ENCODE measurements around the gene NR1D2.

Gene NR1D2

DNA sequence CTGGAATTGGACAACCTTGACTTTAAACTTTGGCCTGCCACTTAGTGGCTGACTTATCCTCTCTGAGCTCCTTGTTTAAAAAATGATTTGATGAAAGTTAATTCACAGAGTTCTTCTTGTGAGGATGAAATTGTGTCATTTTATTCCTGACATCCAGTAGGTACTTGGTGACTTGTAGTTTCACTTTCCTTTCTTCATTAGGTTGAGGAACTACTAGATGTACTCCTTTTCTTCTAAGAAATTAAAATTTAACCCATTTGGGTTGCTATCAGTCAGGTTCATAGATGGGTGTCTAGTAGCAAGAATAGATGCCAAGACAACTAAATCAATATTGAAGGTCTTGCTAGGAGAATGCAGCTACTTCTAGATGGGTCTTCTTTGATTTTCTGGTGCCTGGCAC, 5.2 kb downstream of the NR1D2 start:
- TF ChIP-seq, protein P1, sequence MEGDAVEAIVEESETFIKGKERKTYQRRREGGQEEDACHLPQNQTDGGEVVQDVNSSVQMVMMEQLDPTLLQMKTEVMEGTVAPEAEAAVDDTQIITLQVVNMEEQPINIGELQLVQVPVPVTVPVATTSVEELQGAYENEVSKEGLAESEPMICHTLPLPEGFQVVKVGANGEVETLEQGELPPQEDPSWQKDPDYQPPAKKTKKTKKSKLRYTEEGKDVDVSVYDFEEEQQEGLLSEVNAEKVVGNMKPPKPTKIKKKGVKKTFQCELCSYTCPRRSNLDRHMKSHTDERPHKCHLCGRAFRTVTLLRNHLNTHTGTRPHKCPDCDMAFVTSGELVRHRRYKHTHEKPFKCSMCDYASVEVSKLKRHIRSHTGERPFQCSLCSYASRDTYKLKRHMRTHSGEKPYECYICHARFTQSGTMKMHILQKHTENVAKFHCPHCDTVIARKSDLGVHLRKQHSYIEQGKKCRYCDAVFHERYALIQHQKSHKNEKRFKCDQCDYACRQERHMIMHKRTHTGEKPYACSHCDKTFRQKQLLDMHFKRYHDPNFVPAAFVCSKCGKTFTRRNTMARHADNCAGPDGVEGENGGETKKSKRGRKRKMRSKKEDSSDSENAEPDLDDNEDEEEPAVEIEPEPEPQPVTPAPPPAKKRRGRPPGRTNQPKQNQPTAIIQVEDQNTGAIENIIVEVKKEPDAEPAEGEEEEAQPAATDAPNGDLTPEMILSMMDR (IDR thresholded peaks at IDR 0.05; ENCODE audit: extremely low read depth, insufficient read depth, missing control alignments), result no peak
- DNase-seq (ENCODE audit: low spot score), result no peak
- in situ Hi-C loops (cut with MboI; ENCODE audit: low pct_unique_long_range_greater_than_20kb, low sequenced_read_pairs, unreplicated experiment), result no loop called here

DNA sequence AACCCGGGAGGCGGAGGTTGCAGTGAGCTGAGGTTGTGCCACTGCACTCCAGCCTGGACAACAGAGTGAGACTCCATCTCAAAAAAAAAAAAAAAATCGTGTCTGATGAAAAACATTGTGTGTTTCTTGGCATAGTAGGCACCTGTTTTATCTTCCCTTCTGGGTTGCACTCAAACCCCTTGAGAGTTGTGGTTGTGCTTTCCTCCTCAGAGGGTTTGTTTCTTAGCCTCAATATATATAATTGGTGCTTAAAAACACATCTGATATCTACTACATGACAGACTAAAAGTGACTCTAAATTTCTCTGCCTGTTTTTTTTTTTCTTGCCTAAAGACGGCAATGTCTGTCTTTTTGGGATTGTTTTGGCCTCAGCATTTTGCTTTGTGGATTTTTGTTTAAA, 7.6 kb downstream of the NR1D2 start:
- no peak for DNase-seq (ENCODE audit: low spot score)
- TF ChIP-seq, protein P1 (IDR thresholded peaks at IDR 0.05; ENCODE audit: extremely low read depth, insufficient read depth, missing control alignments), result no peak
- in situ Hi-C loops (cut with MboI; ENCODE audit: low pct_unique_long_range_greater_than_20kb, low sequenced_read_pairs, unreplicated experiment), result no loop called here

DNA sequence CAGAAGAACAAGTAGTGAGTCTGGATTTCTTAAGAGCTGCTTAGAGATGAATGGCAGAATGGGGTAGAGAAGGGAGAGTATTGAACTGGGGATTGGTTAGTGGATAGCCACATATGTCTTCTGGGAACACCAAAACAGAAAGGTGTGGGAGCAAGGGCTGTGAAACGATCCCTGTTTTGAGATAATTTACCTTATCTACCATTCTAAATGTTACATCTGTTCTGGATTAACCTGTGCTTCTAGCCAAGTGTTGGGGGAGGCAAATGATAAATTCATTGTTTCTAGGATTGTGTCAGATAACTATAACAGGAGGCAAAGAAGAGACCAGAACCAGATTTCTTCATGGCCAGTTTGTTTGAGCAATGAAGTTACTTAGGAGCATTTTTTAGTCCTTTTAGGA, 8.4 kb downstream of the NR1D2 start:
- no peak for DNase-seq (ENCODE audit: low spot score)
- TF ChIP-seq, protein P1 (IDR thresholded peaks at IDR 0.05; ENCODE audit: extremely low read depth, insufficient read depth, missing control alignments), result no peak
- in situ Hi-C loops (cut with MboI; ENCODE audit: low pct_unique_long_range_greater_than_20kb, low sequenced_read_pairs, unreplicated experiment), result no loop called here

- in situ Hi-C loops (cut with MboI; ENCODE audit: low pct_unique_long_range_greater_than_20kb, low sequenced_read_pairs, unreplicated experiment), result no loop called here
- DNase-seq (ENCODE audit: low spot score), result no peak
- TF ChIP-seq, protein P1 (IDR thresholded peaks at IDR 0.05; ENCODE audit: extremely low read depth, insufficient read depth, missing control alignments), result no peak
These were observed 9.1 kb downstream of the NR1D2 start for GRCh38 chr3:23954144-23954543.

- DNase-seq (ENCODE audit: low spot score), result no peak
- TF ChIP-seq, protein P1 (IDR thresholded peaks at IDR 0.05; ENCODE audit: extremely low read depth, insufficient read depth, missing control alignments), result no peak
- in situ Hi-C loops (cut with MboI; ENCODE audit: low pct_unique_long_range_greater_than_20kb, low sequenced_read_pairs, unreplicated experiment), result no loop called here
These were observed 11.6 kb downstream of the NR1D2 start for GRCh38 chr3:23956701-23957100.

- in situ Hi-C loops (cut with MboI; ENCODE audit: low pct_unique_long_range_greater_than_20kb, low sequenced_read_pairs, unreplicated experiment), result no loop called here
- TF ChIP-seq, protein P1 (IDR thresholded peaks at IDR 0.05; ENCODE audit: extremely low read depth, insufficient read depth, missing control alignments), result no peak
- DNase-seq (ENCODE audit: low spot score), result no peak
These were observed 14.2 kb downstream of the NR1D2 start for GRCh38 chr3:23959135-23959900.

All from GM13977 (cell line).